ENCODE measurements around the gene PLA2G12A. TPM values are rescaled to one million over a fixed set of nuclear protein-coding genes. Genes with fewer than 3 reads are reported as not detected.

PLA2G12A gene
- total and polyA plus RNA-seq, 2 of the 8 experiments (the other 6 are each of a cell fraction or from before 2014, with no cell fraction given): 26.6 to 47.2 TPM

- POLR2A ChIA-PET (ENCODE audit: partially characterized antibody): no interaction called here
- CTCF ChIA-PET (ENCODE audit: partially characterized antibody): interaction anchor here (0.7 to 1.1 kb wide), 2 partner anchors 18 to 22 kb away, joined by 3 read pairs; no protein-coding TSS in a partner anchor
- FAIRE-seq: no peak
These were observed 6.8 kb downstream of the PLA2G12A start for GRCh38 chr4:109723110-109723509.

More at GRCh38 chr4:109723110-109723509, 6.8 kb downstream of the PLA2G12A start:
- no peak overlapping the region for H2AK5ac ChIP-seq (ENCODE audit: low read depth, low read length)
- no peak overlapping the region for H3K27ac ChIP-seq (ENCODE audit: low read depth, low read length)
- H3K27me3 ChIP-seq (replicated peaks in 1 of 4; ENCODE audit: control insufficient read depth in 3 of 4, extremely low read depth in 1 of 4, insufficient read depth in 3 of 4, low read length in 3 of 4): no peaks in the 10 kb centered on the region
- H2BK5ac ChIP-seq (ENCODE audit: low read depth, low read length): no peak overlapping the region
- peaks cover 2% of the 10 kb centered on the region for H3K23me2 ChIP-seq (ENCODE audit: low read depth, low read length)
- no peak overlapping the region; a peak in 1 of 7 replicates for H3K9ac ChIP-seq (replicated peaks in 1 of 4; ENCODE audit: extremely low read depth in 1 of 4, low read depth in 3 of 4, low read length in 3 of 4)
- H4K20me1 ChIP-seq (replicated peaks in 1 of 2; ENCODE audit: control insufficient read depth in 1 of 2, insufficient read depth in 2 of 2, low read length in 2 of 2): no peaks in the 10 kb centered on the region
- no peak overlapping the region for H4K5ac ChIP-seq (ENCODE audit: insufficient read length, low read depth, low read length)
- no peak overlapping the region for H4K91ac ChIP-seq (replicated peaks; ENCODE audit: insufficient read length, low read length)
- no peak overlapping the region for H3K4me3 ChIP-seq (ENCODE audit: extremely low read depth in 1 of 4, insufficient read depth in 2 of 4, low read depth in 3 of 4, low read length in 4 of 4)
- H3K56ac ChIP-seq (replicated peaks; ENCODE audit: insufficient read length, low read depth, low read length): no peak overlapping the region
- peaks cover 0 to 6% (median 1%) of the 10 kb centered on the region in 4 experiments; a peak in 2 of 8 replicates for H3K36me3 ChIP-seq (ENCODE audit: control insufficient read depth in 2 of 4, insufficient read depth in 4 of 4, low read length in 3 of 4)
- no peak overlapping the region for H3K4ac ChIP-seq (replicated peaks; ENCODE audit: insufficient read length, low read depth, low read length)
- no peak overlapping the region for H2BK12ac ChIP-seq (ENCODE audit: low read depth, low read length)
- WGBS, 2 experiments (ENCODE audit: extremely low coverage in 1 of 2, insufficient coverage in 1 of 2, insufficient read length in 1 of 2, insufficient replicate concordance in 2 of 2, low coverage in 1 of 2, low lambda C conversion rate in 2 of 2, missing lambda C conversion rate in 1 of 2): 88% methylated on average over 2 of the region's 2 CpGs; no CpG with 5 or more reads in 1 of the 2 experiments
- no peak for DNase-seq (ENCODE audit: low read depth in 1 of 2, low spot score in 2 of 2)
- TF ChIP-seq BCL11A (IDR thresholded peaks at IDR 0.05; ENCODE audit: low read depth in 2 of 2, low read length in 2 of 2): no peak
- no peak for TF ChIP-seq YY1 (IDR thresholded peaks at IDR 0.05; ENCODE audit: low read depth, low read length)
- no peak for TF ChIP-seq KDM1A (IDR thresholded peaks at IDR 0.05; ENCODE audit: borderline replicate concordance, low read length)
- TF ChIP-seq RNF2 (IDR thresholded peaks at IDR 0.05; ENCODE audit: borderline replicate concordance, low read depth, low read length, missing control alignments, poor library complexity, severe bottlenecking): no peak
- TF ChIP-seq KDM4A (IDR thresholded peaks at IDR 0.05; ENCODE audit: low read depth, low read length, severe bottlenecking): no peak
- no peak for TF ChIP-seq CBX8 (IDR thresholded peaks at IDR 0.05; ENCODE audit: borderline replicate concordance, low read depth, low read length)
- TF ChIP-seq ATF3 (IDR thresholded peaks at IDR 0.05; ENCODE audit: insufficient read depth, low read depth, low read length): no peak
- no peak for TF ChIP-seq E2F6 (IDR thresholded peaks at IDR 0.05)
- TF ChIP-seq SP2 (IDR thresholded peaks at IDR 0.05; ENCODE audit: low read length): no peak
- TF ChIP-seq BACH1 (IDR thresholded peaks at IDR 0.05; ENCODE audit: low read length): no peak
- no peak for TF ChIP-seq SP4 (IDR thresholded peaks at IDR 0.05; ENCODE audit: low read length)
- no peak for TF ChIP-seq EGR1 (IDR thresholded peaks at IDR 0.05; ENCODE audit: borderline replicate concordance, low read depth, low read length)
- TF ChIP-seq JUND (IDR thresholded peaks at IDR 0.05; ENCODE audit: low read length): no peak
- no peak overlapping the region for H3K23ac ChIP-seq (ENCODE audit: insufficient read length)
- no peak overlapping the region for H2AFZ ChIP-seq (ENCODE audit: low read length)
- peaks cover 14 to 82% of the 10 kb centered on the region in 2 experiments for H3K79me2 ChIP-seq (ENCODE audit: control insufficient read depth in 1 of 2, insufficient read depth in 2 of 2, low read length in 2 of 2)
- no peak overlapping the region for H2BK120ac ChIP-seq (replicated peaks; ENCODE audit: low read depth, low read length)
- H3K79me1 ChIP-seq (ENCODE audit: low read depth, low read length): peaks cover 5% of the 10 kb centered on the region
- H3K4me2 ChIP-seq (ENCODE audit: insufficient read depth in 1 of 2, low read depth in 2 of 2, low read length in 2 of 2): no peak overlapping the region
- H2BK20ac ChIP-seq (ENCODE audit: low read length): no peak overlapping the region
- no peak overlapping the region for H3K18ac ChIP-seq (ENCODE audit: extremely low read depth, low read length)
- H3K14ac ChIP-seq (ENCODE audit: insufficient read length): no peak overlapping the region
- peaks cover 0 to 3% (median 0%) of the 10 kb centered on the region in 4 experiments; a peak in 1 of 7 replicates for H3K4me1 ChIP-seq (replicated peaks in 1 of 4; ENCODE audit: control insufficient read depth in 3 of 4, insufficient read depth in 4 of 4, low read length in 3 of 4)
- no peak overlapping the region for H4K8ac ChIP-seq (ENCODE audit: extremely low read depth, insufficient read depth, low read length)
- no peak overlapping the region for H2BK15ac ChIP-seq (ENCODE audit: low read length)
- no peaks in the 10 kb centered on the region for H3K9me3 ChIP-seq (ENCODE audit: insufficient read depth in 2 of 2, low read depth in 1 of 2, low read length in 1 of 2)
